NCI-H82 treated with DMSO at 0.1 percent for 48 hours (cell line): Measurements from ENCODE around the gene APBB2.

Experiments used
- DNase-seq: peaks from one replicate; lab custom pipeline; 2025; ENCODE audit not compliant: unreplicated experiment; lab: John Stamatoyannopoulos, UW

Gene APBB2

GRCh38 chr4:41216294-41217019 lies 2.1 kb upstream of the APBB2 start:
- peak; percentile 68 for DNase-seq

GRCh38 chr4:41215969-41216293 lies 1.6 kb upstream of the APBB2 start:
- DNase-seq, result no peak

GRCh38 chr4:41215155-41215554 lies 813 bp upstream of the APBB2 start:
- no peak for DNase-seq

- DNase-seq, result no peak
Measured at GRCh38 chr4:41214825-41215146, 444 bp upstream of the APBB2 start.

- DNase-seq, result no peak
Measured at GRCh38 chr4:41213625-41214135, 662 bp downstream of the APBB2 start.

- no peak for DNase-seq
Measured at GRCh38 chr4:41212616-41213203, 1.6 kb downstream of the APBB2 start.

GRCh38 chr4:41211951-41212615 lies 2.3 kb downstream of the APBB2 start:
- no peak for DNase-seq

GRCh38 chr4:41209901-41210300 lies 4.4 kb downstream of the APBB2 start:
- no peak for DNase-seq

GRCh38 chr4:41209187-41209586 lies 5.2 kb downstream of the APBB2 start:
- DNase-seq, result no peak

- no peak for DNase-seq
Measured at GRCh38 chr4:41207291-41207831, 7.0 kb downstream of the APBB2 start.

- DNase-seq, result no peak
Measured at GRCh38 chr4:41205854-41206460, 8.4 kb downstream of the APBB2 start.

GRCh38 chr4:41205130-41205529 lies 9.2 kb downstream of the APBB2 start:
- DNase-seq, result no peak

GRCh38 chr4:41204400-41204978 lies 9.9 kb downstream of the APBB2 start:
- DNase-seq, result no peak

- DNase-seq, result no peak
Measured at GRCh38 chr4:41203841-41204240, 10.5 kb downstream of the APBB2 start.

GRCh38 chr4:41202820-41203568 lies 11.3 kb downstream of the APBB2 start:
- DNase-seq, result no peak

- DNase-seq, result no peak
Measured at GRCh38 chr4:41202356-41202755, 12.0 kb downstream of the APBB2 start.

GRCh38 chr4:41200486-41201017 lies 13.8 kb downstream of the APBB2 start:
- DNase-seq, result no peak

GRCh38 chr4:41199788-41200187 lies 14.6 kb downstream of the APBB2 start:
- DNase-seq, result no peak

- DNase-seq, result no peak
Measured at GRCh38 chr4:41197996-41198395, 16.3 kb downstream of the APBB2 start.

- no peak for DNase-seq
Measured at GRCh38 chr4:41197495-41197894, 16.8 kb downstream of the APBB2 start.
